H1 (cell line): ENCODE measurements around the gene CDNF. TPM values are rescaled to one million over a fixed set of nuclear protein-coding genes. Genes with fewer than 3 reads are reported as not detected.

ENCODE experiments used
- CTCF ChIA-PET: fragments of 300-600 bp; sonication (Branson Sonifier 250); formaldehyde crosslinking; loops from one replicate; lab custom pipeline; 2021; ENCODE audit not compliant: partially characterized antibody; lab: Charles Lee
- POLR2A ChIA-PET: fragments of 300-600 bp; sonication (Branson Sonifier 250); formaldehyde crosslinking; loops from one replicate; lab custom pipeline; 2021; ENCODE audit warnings: inconsistent platforms; ENCODE audit not compliant: partially characterized antibody; lab: Charles Lee
- DNase-seq, 2 experiments: peaks; one replicate each; pipeline versions ENCODE4 v3.0.0 to v3.0.0-alpha.2; 2010 to 2022; ENCODE audit warnings: low spot score in 2 of 2, low read depth in 1 of 2, mixed read lengths in 1 of 2
- FAIRE-seq: peaks from 2 replicates; lab custom pipeline; 2011; peaks lifted over from hg19 to GRCh38; lab: Jason Lieb, UNC
- H2AFZ ChIP-seq: 2 replicates; pipeline ENCODE4 v1.8.1; 2012; ENCODE audit warnings: low read length, inconsistent platforms
- H2AK5ac ChIP-seq: 2 replicates; pipeline ENCODE4 v1.6.1; 2013; ENCODE audit warnings: low read depth, low read length
- H2BK120ac ChIP-seq: replicated peaks from 2 replicates; pipeline ENCODE3; 2013; ENCODE audit warnings: low read depth, low read length, inconsistent platforms
- H2BK12ac ChIP-seq: 2 replicates; pipeline ENCODE4 v1.6.1; 2013; ENCODE audit warnings: low read depth, low read length
- H2BK15ac ChIP-seq: 2 replicates; pipeline ENCODE4 v1.6.1; 2013; ENCODE audit warnings: low read length
- H2BK20ac ChIP-seq: 2 replicates; pipeline ENCODE4 v1.6.1; 2013; ENCODE audit warnings: low read length
- H2BK5ac ChIP-seq: 2 replicates; pipeline ENCODE4 v1.6.1; 2013; ENCODE audit warnings: low read depth, low read length
- H3K14ac ChIP-seq: 2 replicates; pipeline ENCODE4 v1.6.1; 2013; ENCODE audit warnings: inconsistent platforms; ENCODE audit not compliant: insufficient read length
- H3K18ac ChIP-seq: 2 replicates; pipeline ENCODE4 v1.6.1; 2013; ENCODE audit warnings: low read length; ENCODE audit errors: extremely low read depth
- H3K23ac ChIP-seq: 2 replicates; pipeline ENCODE4 v1.6.1; 2013; ENCODE audit warnings: inconsistent platforms; ENCODE audit not compliant: insufficient read length
- H3K23me2 ChIP-seq: 2 replicates; pipeline ENCODE4 v1.6.1; 2013; ENCODE audit warnings: low read depth, low read length
- H3K27ac ChIP-seq: 2 replicates; pipeline ENCODE4 v1.6.1; 2011; ENCODE audit warnings: low read depth, low read length, inconsistent platforms
- H3K27me3 ChIP-seq, 4 experiments: replicated peaks in 1 of 4; 1 replicate in 1 of 4; 2 replicates in 3 of 4; pipeline versions ENCODE4 v1.6.1 to v1.8.1; 2011 to 2013; ENCODE audit warnings: low read length in 3 of 4, mild to moderate bottlenecking in 3 of 4, inconsistent platforms in 2 of 4, mixed read lengths in 2 of 4, moderate library complexity in 1 of 4; ENCODE audit not compliant: control insufficient read depth in 3 of 4, insufficient read depth in 3 of 4; ENCODE audit errors: extremely low read depth in 1 of 4
- H3K36me3 ChIP-seq, 4 experiments: 2 replicates each; pipeline versions ENCODE4 v1.6.1 to v1.8.1; 2011 to 2013; ENCODE audit warnings: mild to moderate bottlenecking in 4 of 4, low read length in 3 of 4, moderate library complexity in 2 of 4, control low read depth in 1 of 4, inconsistent platforms in 1 of 4; ENCODE audit not compliant: insufficient read depth in 4 of 4, control insufficient read depth in 2 of 4
- H3K4ac ChIP-seq: replicated peaks from 2 replicates; pipeline ENCODE3; 2013; ENCODE audit warnings: low read length, low read depth, mixed read lengths, inconsistent platforms; ENCODE audit not compliant: insufficient read length
- H3K4me1 ChIP-seq, 4 experiments: replicated peaks in 1 of 4; 1 replicate in 1 of 4; 2 replicates in 3 of 4; pipeline versions ENCODE4 v1.6.1 to v1.8.1; 2011 to 2013; ENCODE audit warnings: low read length in 3 of 4, inconsistent platforms in 2 of 4, mixed read lengths in 1 of 4; ENCODE audit not compliant: insufficient read depth in 4 of 4, control insufficient read depth in 3 of 4
- H3K4me2 ChIP-seq, 2 experiments: 2 replicates each; pipeline versions ENCODE4 v1.6.1 to v1.8.1; 2011 to 2013; ENCODE audit warnings: low read depth in 2 of 2, low read length in 2 of 2, control low read depth in 1 of 2, inconsistent platforms in 1 of 2, mild to moderate bottlenecking in 1 of 2; ENCODE audit not compliant: insufficient read depth in 1 of 2
- H3K4me3 ChIP-seq, 4 experiments: fragments of 200-600, 300-600 bp in 1 of 4; sonication (generic), shearing (Covaris generic), sonication (Bioruptor Twin) in 1 of 4; 2 replicates each; pipeline versions ENCODE4 v1.5.1 to v1.8.1; 2011 to 2016; ENCODE audit warnings: low read length in 4 of 4, low read depth in 3 of 4, control low read depth in 2 of 4, inconsistent platforms in 2 of 4, mild to moderate bottlenecking in 2 of 4, mixed read lengths in 1 of 4, moderate library complexity in 1 of 4; ENCODE audit not compliant: insufficient read depth in 2 of 4; ENCODE audit errors: extremely low read depth in 1 of 4
- H3K56ac ChIP-seq: replicated peaks from 2 replicates; pipeline ENCODE3; 2013; ENCODE audit warnings: low read depth, mild to moderate bottlenecking, mixed read lengths, low read length, inconsistent platforms; ENCODE audit not compliant: insufficient read length
- H3K79me1 ChIP-seq: 2 replicates; pipeline ENCODE4 v1.6.1; 2013; ENCODE audit warnings: low read depth, low read length, control low read depth
- H3K79me2 ChIP-seq, 2 experiments: 2 replicates each; pipeline versions ENCODE4 v1.6.1 to v1.8.1; 2012 to 2013; ENCODE audit warnings: low read length in 2 of 2, mild to moderate bottlenecking in 2 of 2, inconsistent platforms in 1 of 2; ENCODE audit not compliant: insufficient read depth in 2 of 2, control insufficient read depth in 1 of 2
- H3K9ac ChIP-seq, 4 experiments: replicated peaks in 1 of 4; 1 replicate in 1 of 4; 2 replicates in 3 of 4; pipeline versions ENCODE4 v1.6.1 to v1.8.1; 2011 to 2013; ENCODE audit warnings: low read depth in 3 of 4, low read length in 3 of 4, control low read depth in 2 of 4, mild to moderate bottlenecking in 2 of 4, moderate library complexity in 2 of 4, inconsistent platforms in 1 of 4; ENCODE audit errors: extremely low read depth in 1 of 4
- H3K9me3 ChIP-seq, 2 experiments: 2 replicates each; pipeline versions ENCODE4 v1.6.1 to v1.8.1; 2012 to 2013; ENCODE audit warnings: mild to moderate bottlenecking in 2 of 2, moderate library complexity in 2 of 2, control low read depth in 1 of 2, inconsistent platforms in 1 of 2, low read depth in 1 of 2, low read length in 1 of 2, mixed read lengths in 1 of 2; ENCODE audit not compliant: insufficient read depth in 2 of 2
- H4K20me1 ChIP-seq, 2 experiments: replicated peaks in 1 of 2; 2 replicates each; pipeline versions ENCODE3 to v1.8.1; 2011 to 2013; ENCODE audit warnings: inconsistent platforms in 2 of 2, low read length in 2 of 2, mild to moderate bottlenecking in 1 of 2; ENCODE audit not compliant: insufficient read depth in 2 of 2, control insufficient read depth in 1 of 2
- H4K5ac ChIP-seq: 2 replicates; pipeline ENCODE4 v1.6.1; 2013; ENCODE audit warnings: low read length, low read depth, mixed read lengths, inconsistent platforms; ENCODE audit not compliant: insufficient read length
- H4K8ac ChIP-seq: 2 replicates; pipeline ENCODE4 v1.8.0; 2013; ENCODE audit warnings: mild to moderate bottlenecking, moderate library complexity, low read length, inconsistent platforms; ENCODE audit not compliant: insufficient read depth; ENCODE audit errors: extremely low read depth
- H4K91ac ChIP-seq: replicated peaks from 2 replicates; pipeline ENCODE3; 2013; ENCODE audit warnings: low read length, mixed read lengths, inconsistent platforms; ENCODE audit not compliant: insufficient read length
- BCL11A ChIP-seq, 2 experiments: IDR thresholded peaks; one replicate each; pipeline ENCODE4 v1.6.1; 2011; ENCODE audit warnings: low read depth in 2 of 2, low read length in 2 of 2, mild to moderate bottlenecking in 2 of 2
- CHD2 ChIP-seq: IDR thresholded peaks from 2 replicates; pipeline ENCODE4 v1.6.1; 2012; ENCODE audit warnings: low read length, improper control_type of control experiment
- CREB1 ChIP-seq: IDR thresholded peaks from 2 replicates; pipeline ENCODE4 v1.6.1; 2012; ENCODE audit warnings: inconsistent platforms
- JUN ChIP-seq: IDR thresholded peaks from 2 replicates; pipeline ENCODE4 v1.6.1; 2011; ENCODE audit warnings: low read depth, mild to moderate bottlenecking, improper control_type of control experiment, low read length
- RAD21 ChIP-seq, 2 experiments: IDR thresholded peaks in 1 of 2; conservative IDR thresholded peaks in 1 of 2; 2 replicates each; pipeline ENCODE4 v1.6.1; 2011; ENCODE audit warnings: low read depth in 2 of 2, low read length in 2 of 2, improper control_type of control experiment in 1 of 2, inconsistent platforms in 1 of 2, mild to moderate bottlenecking in 1 of 2, moderate library complexity in 1 of 2
- RNF2 ChIP-seq: fragments of 200-900, 300-1000 bp; sonication (generic); IDR thresholded peaks from 2 replicates; pipeline ENCODE4 v1.7.1; 2016; ENCODE audit warnings: borderline replicate concordance, low read depth, mild to moderate bottlenecking, antibody characterized with exemption, low read length; ENCODE audit not compliant: poor library complexity, severe bottlenecking; ENCODE audit errors: missing control alignments
- SIN3A ChIP-seq, 2 experiments: IDR thresholded peaks in 1 of 2; conservative IDR thresholded peaks in 1 of 2; 2 replicates each; pipeline ENCODE4 v1.6.1; 2011 to 2012; ENCODE audit warnings: low read length in 2 of 2, improper control_type of control experiment in 1 of 2, low read depth in 1 of 2, mild to moderate bottlenecking in 1 of 2
- SRF ChIP-seq: IDR thresholded peaks from 2 replicates; pipeline ENCODE4 v1.6.1; 2011; ENCODE audit warnings: mild to moderate bottlenecking, low read depth, low read length, moderate library complexity
- WGBS, 2 experiments: shearing (Covaris generic) in 1 of 2; methylation state at CpG; one replicate each; pipeline versions ENCODE4 v1.1.6 to v1.1.7; 2013 to 2015; ENCODE audit warnings: low lambda C conversion rate in 2 of 2, mixed read lengths in 2 of 2, inconsistent platforms in 1 of 2, low coverage in 1 of 2, missing lambda C conversion rate in 1 of 2; ENCODE audit not compliant: insufficient replicate concordance in 2 of 2, insufficient coverage in 1 of 2, insufficient read length in 1 of 2; ENCODE audit errors: extremely low coverage in 1 of 2, missing lambda C conversion rate in 1 of 2; 5-methylcytosine and 5-hydroxymethylcytosine counted together
- polyA plus RNA-seq, 7 experiments: library from polyadenylated mRNA; depleted of rRNA in 3 of 7; stranded (reverse) in 5 of 7; unstranded in 2 of 7; fragments of >200 nt in 5 of 7; fragments of 200-250 nt in 2 of 7; gene quantifications; 1 replicate in 5 of 7; 2 replicates in 1 of 7; 4 replicates in 1 of 7; pipeline versions ENCODE4 v1.2.1 to v1.2.3, GENCODE V29; 2011 to 2013; ENCODE audit warnings: missing spikeins in 2 of 7, mixed read lengths in 2 of 7
- total RNA-seq: library from RNA; stranded (reverse); fragmentation: NEBNext Ultra II Directional; extraction: Animal tissue kit (Norgen Biotek cat#: 25700); gene quantifications from 2 replicates; pipeline ENCODE4 v1.2.1, GENCODE V29; 2021

CDNF gene
- total and polyA plus RNA-seq, 2 of the 8 experiments (the other 6 are each of a cell fraction or from before 2014, with no cell fraction given), result 0.32 to 0.67 TPM

DNA sequence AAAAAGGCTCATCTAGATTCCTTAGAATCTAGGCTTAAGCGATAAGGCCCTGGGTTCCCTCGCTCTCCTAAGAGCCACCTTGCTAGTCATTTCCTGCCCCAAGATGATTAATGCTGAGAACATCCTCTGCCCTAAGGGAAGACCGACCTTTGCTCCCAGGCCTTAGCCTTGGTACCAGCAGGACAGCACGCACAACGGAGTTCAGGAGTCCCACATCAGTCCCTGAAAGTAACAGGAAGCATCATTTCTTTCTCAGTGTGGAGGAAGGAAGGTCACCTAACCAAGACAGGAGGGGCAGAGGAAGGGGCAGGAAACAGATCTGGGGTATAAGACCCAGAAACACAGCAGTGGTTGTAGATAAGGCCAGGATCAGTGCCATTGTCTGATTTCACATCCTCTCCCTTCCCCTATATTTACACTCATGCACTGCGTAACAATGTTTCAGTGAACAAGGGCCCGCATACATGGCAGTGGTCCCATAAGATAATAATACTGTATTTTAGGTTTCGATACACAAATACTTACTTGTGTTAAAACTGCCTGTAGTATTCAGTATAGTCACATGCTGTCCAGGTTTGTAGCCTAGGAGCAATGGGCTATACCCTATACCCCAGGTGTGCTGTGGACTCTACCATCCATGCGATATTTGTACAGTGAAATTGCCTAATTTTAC is 55.0 kb downstream of the CDNF start:
- H3K4me1 ChIP-seq, result no peaks in the 10 kb centered on the region
- H3K9me3 ChIP-seq, result no peaks in the 10 kb centered on the region
- H3K79me1 ChIP-seq, result no peaks in the 10 kb centered on the region
- H3K4me2 ChIP-seq, result no peak overlapping the region
- no peak overlapping the region for H3K18ac ChIP-seq
- H2BK15ac ChIP-seq, result no peak overlapping the region
- CTCF ChIA-PET, result no interaction called here
- no peak overlapping the region; the same call in 1 of the 2 replicates for H4K8ac ChIP-seq
- H3K56ac ChIP-seq, result no peak overlapping the region
- no peaks in the 10 kb centered on the region for H3K79me2 ChIP-seq
- H3K9ac ChIP-seq, result no peak overlapping the region
- H3K4me3 ChIP-seq, result no peak overlapping the region
- H2AK5ac ChIP-seq, result no peak overlapping the region
- no peak overlapping the region for H2BK5ac ChIP-seq
- no peak overlapping the region for H3K23ac ChIP-seq
- H2BK120ac ChIP-seq, result no peak overlapping the region
- H2BK20ac ChIP-seq, result no peak overlapping the region
- H3K27ac ChIP-seq, result no peak overlapping the region
- no peaks in the 10 kb centered on the region for H4K20me1 ChIP-seq
- 94% methylated on average over 7 of the region's 9 CpGs; no CpG with 5 or more reads in 1 of the 2 experiments for WGBS, 2 experiments
- POLR2A ChIA-PET, result interaction anchor here (0.7 kb wide), 1 partner anchor 28 kb away, joined by 3 read pairs; no protein-coding TSS in a partner anchor
- H3K4ac ChIP-seq, result no peak overlapping the region
- H2AFZ ChIP-seq, result no peak overlapping the region
- no peak overlapping the region for H4K5ac ChIP-seq
- H3K27me3 ChIP-seq, result no peaks in the 10 kb centered on the region
- no peak overlapping the region for H3K14ac ChIP-seq
- DNase-seq (peak in 1 of 2 experiments; percentile 9), FAIRE-seq (no peak)
- H3K36me3 ChIP-seq, result no peaks in the 10 kb centered on the region
- H2BK12ac ChIP-seq, result no peak overlapping the region
- H3K23me2 ChIP-seq, result no peaks in the 10 kb centered on the region
- no peak overlapping the region for H4K91ac ChIP-seq
- no peak for TF ChIP-seq JUN
- TF ChIP-seq RNF2, result no peak
- TF ChIP-seq SRF, result no peak
- TF ChIP-seq CREB1, result no peak
- no peak for TF ChIP-seq BCL11A (IDR thresholded peaks at IDR 0.05; ENCODE audit: low read depth in 2 of 2, low read length in 2 of 2)
- TF ChIP-seq CHD2, result no peak
- no peak for TF ChIP-seq SIN3A (conservative IDR thresholded peaks at IDR 0.05 in 1 of 2, IDR thresholded peaks at IDR 0.05 in 1 of 2; ENCODE audit: low read depth in 1 of 2, low read length in 2 of 2)
- no peak for TF ChIP-seq RAD21 (IDR thresholded peaks at IDR 0.05 in 1 of 2, conservative IDR thresholded peaks at IDR 0.05 in 1 of 2; ENCODE audit: low read depth in 2 of 2, low read length in 2 of 2)
